ENCODE data around the gene SPAG9.

SPAG9 gene

GRCh38 chr17:51000835-51001638 is 119.6 kb downstream of the SPAG9 start:
- no peak for TF ChIP-seq CTCF (IDR thresholded peaks at IDR 0.05; ENCODE audit: extremely low read depth, missing control alignments)
- peak; percentile 51 for DNase-seq (ENCODE audit: low spot score)

- no peak for DNase-seq (ENCODE audit: low spot score)
- no peak for TF ChIP-seq CTCF (IDR thresholded peaks at IDR 0.05; ENCODE audit: extremely low read depth, missing control alignments)
Observed at GRCh38 chr17:50995668-50996067, 125.0 kb downstream of the SPAG9 start.

GRCh38 chr17:50993544-50993943 is 127.1 kb downstream of the SPAG9 start:
- no peak for DNase-seq (ENCODE audit: low spot score)
- no peak for TF ChIP-seq CTCF (IDR thresholded peaks at IDR 0.05; ENCODE audit: extremely low read depth, missing control alignments)

GRCh38 chr17:50989149-50989548 is 131.5 kb downstream of the SPAG9 start:
- no peak for TF ChIP-seq CTCF (IDR thresholded peaks at IDR 0.05; ENCODE audit: extremely low read depth, missing control alignments)
- DNase-seq (ENCODE audit: low spot score), result no peak

GRCh38 chr17:50988427-50988826 is 132.2 kb downstream of the SPAG9 start:
- no peak for TF ChIP-seq CTCF (IDR thresholded peaks at IDR 0.05; ENCODE audit: extremely low read depth, missing control alignments)
- no peak for DNase-seq (ENCODE audit: low spot score)

- no peak for DNase-seq (ENCODE audit: low spot score)
- no peak for TF ChIP-seq CTCF (IDR thresholded peaks at IDR 0.05; ENCODE audit: extremely low read depth, missing control alignments)
Observed at GRCh38 chr17:50986989-50987660, 133.5 kb downstream of the SPAG9 start.

- DNase-seq (ENCODE audit: low spot score), result no peak
- no peak for TF ChIP-seq CTCF (IDR thresholded peaks at IDR 0.05; ENCODE audit: extremely low read depth, missing control alignments)
Observed at GRCh38 chr17:50981279-50981678, 139.4 kb downstream of the SPAG9 start.

All from GM20000 (cell line).